HepG2 (cell line): ENCODE measurements around the gene PSMB11. TPM values are rescaled to one million over a fixed set of nuclear protein-coding genes. Genes with fewer than 3 reads are reported as not detected.

Source experiments
- ADNP ChIP-seq: sonication (generic); formaldehyde crosslinking; IDR thresholded peaks from 2 replicates; pipeline ENCODE4 v1.4.0; 2020; ENCODE audit warnings: missing genetic modification reagents
- CENPT ChIP-seq: sonication (generic); formaldehyde crosslinking; IDR thresholded peaks from 2 replicates; pipeline ENCODE4 v1.8.0; 2022; ENCODE audit warnings: low read depth, mild to moderate bottlenecking, moderate library complexity, missing genetic modification reagents
- HDAC2 ChIP-seq: sonication (generic); formaldehyde crosslinking; IDR thresholded peaks from 2 replicates; pipeline ENCODE4 v1.4.0; 2020; ENCODE audit warnings: missing genetic modification reagents
- JUND ChIP-seq: sonication (generic); formaldehyde crosslinking; IDR thresholded peaks from 2 replicates; pipeline ENCODE4 v1.8.0; 2022; ENCODE audit warnings: mild to moderate bottlenecking, missing genetic modification reagents
- KDM5B ChIP-seq: sonication (generic); formaldehyde crosslinking; IDR thresholded peaks from 2 replicates; pipeline ENCODE4 v1.4.0; 2020; ENCODE audit warnings: missing genetic modification reagents, mild to moderate bottlenecking, borderline replicate concordance
- PBX2 ChIP-seq: IDR thresholded peaks from 2 replicates; pipeline ENCODE4 v1.6.1; 2016; ENCODE audit warnings: control low read depth
- RFXAP ChIP-seq: sonication (generic); formaldehyde crosslinking; IDR thresholded peaks from 2 replicates; pipeline ENCODE4 v1.4.0; 2020; ENCODE audit warnings: missing genetic modification reagents, borderline replicate concordance
- ZNF260 ChIP-seq: sonication (generic); formaldehyde crosslinking; IDR thresholded peaks from 2 replicates; pipeline ENCODE4 v1.4.0; 2020; ENCODE audit warnings: missing genetic modification reagents, low read depth, mild to moderate bottlenecking, borderline replicate concordance
- ZNF280B ChIP-seq: sonication (generic); formaldehyde crosslinking; IDR thresholded peaks from 2 replicates; pipeline ENCODE4 v1.5.0; 2020; ENCODE audit warnings: missing genetic modification reagents, mild to moderate bottlenecking, borderline replicate concordance
- ZNF407 ChIP-seq: sonication (generic); formaldehyde crosslinking; IDR thresholded peaks from one replicate; pipeline ENCODE4 v1.5.1; 2020; ENCODE audit warnings: mild to moderate bottlenecking, missing genetic modification reagents; ENCODE audit errors: not compliant biosample characterization
- ZNF503 ChIP-seq: sonication (generic); formaldehyde crosslinking; IDR thresholded peaks from 2 replicates; pipeline ENCODE4 v1.4.0; 2020; ENCODE audit warnings: missing genetic modification reagents
- ZNF546 ChIP-seq: sonication (generic); formaldehyde crosslinking; conservative IDR thresholded peaks from 2 replicates; pipeline ENCODE4 v1.8.1; 2023; ENCODE audit warnings: mild to moderate bottlenecking, missing genetic modification reagents
- ZNF768 ChIP-seq: sonication (generic); formaldehyde crosslinking; IDR thresholded peaks from 2 replicates; pipeline ENCODE4 v1.4.0; 2020; ENCODE audit warnings: missing genetic modification reagents
- ZNF850 ChIP-seq: sonication (generic); formaldehyde crosslinking; conservative IDR thresholded peaks from 2 replicates; pipeline ENCODE4 v1.9.0; 2021; ENCODE audit warnings: mild to moderate bottlenecking, missing genetic modification reagents
- ZSCAN29 ChIP-seq: sonication (generic); formaldehyde crosslinking; conservative IDR thresholded peaks from 2 replicates; pipeline ENCODE4 v1.4.0; 2020; ENCODE audit warnings: mild to moderate bottlenecking, missing genetic modification reagents
- polyA plus RNA-seq, 8 experiments: library from polyadenylated mRNA; depleted of rRNA in 3 of 8; stranded (reverse) in 7 of 8; unstranded in 1 of 8; fragments of >200 nt; fragmentation: Illumina TruSeq in 4 of 8; extraction: Trizol in 4 of 8; gene quantifications; 2 replicates each; pipeline versions ENCODE4 v1.2.1 to v1.2.3, GENCODE V29; 2011 to 2016; ENCODE audit warnings: low read depth in 4 of 8, missing spikeins in 1 of 8, mixed read lengths in 1 of 8; ENCODE audit not compliant: insufficient read depth in 1 of 8
- total RNA-seq, 5 experiments: library from RNA; depleted of rRNA; stranded (reverse); fragments of >200 nt; fragmentation: Illumina TruSeq; extraction: Trizol; gene quantifications; 2 replicates each; pipeline ENCODE4 v1.2.3, GENCODE V29; 2016; ENCODE audit warnings: low read depth in 1 of 5

The PSMB11 gene
- total and polyA plus RNA-seq, 2 of the 13 experiments (the other 11 are each of a cell fraction or from before 2014, with no cell fraction given): not detected

- no peak for TF ChIP-seq CENPT (CRISPR knock-in tag)
- 0 out of 2 replicates have a peak, but pooled peaks have one; percentile 30 for TF ChIP-seq ZNF260
- TF ChIP-seq ZNF768 (CRISPR knock-in tag): no peak
- TF ChIP-seq ZSCAN29 (CRISPR knock-in tag): 0 out of 2 replicates have a peak, but pooled peaks have one; percentile 15
- no peak for TF ChIP-seq PBX2 (CRISPR knock-in tag)
- peak; percentile 8; the same call in 1 of the 2 replicates for TF ChIP-seq KDM5B (CRISPR knock-in tag)
- TF ChIP-seq ZNF280B (CRISPR knock-in tag): 0 out of 2 replicates have a peak, but pooled peaks have one; percentile 25
- TF ChIP-seq ZNF546 (CRISPR knock-in tag): no peak
- peak; percentile 11 for TF ChIP-seq ZNF407 (CRISPR knock-in tag)
- TF ChIP-seq ZNF503 (CRISPR knock-in tag): no peak
- no peak for TF ChIP-seq ADNP (CRISPR knock-in tag)
- TF ChIP-seq RFXAP (CRISPR knock-in tag): no peak
- TF ChIP-seq HDAC2 (CRISPR knock-in tag): no peak
- TF ChIP-seq JUND: no peak
- no peak for TF ChIP-seq ZNF850 (CRISPR knock-in tag)
Measured at GRCh38 chr14:23055621-23056144, 13.7 kb downstream of the PSMB11 start (continued).
